Measurements from ENCODE around the gene NOMO2.
"Not testable (repeated sequence)": the region's sequence is repeated elsewhere in the genome, so short reads cannot be mapped to it uniquely, and the experiment has no call there.

DNA sequence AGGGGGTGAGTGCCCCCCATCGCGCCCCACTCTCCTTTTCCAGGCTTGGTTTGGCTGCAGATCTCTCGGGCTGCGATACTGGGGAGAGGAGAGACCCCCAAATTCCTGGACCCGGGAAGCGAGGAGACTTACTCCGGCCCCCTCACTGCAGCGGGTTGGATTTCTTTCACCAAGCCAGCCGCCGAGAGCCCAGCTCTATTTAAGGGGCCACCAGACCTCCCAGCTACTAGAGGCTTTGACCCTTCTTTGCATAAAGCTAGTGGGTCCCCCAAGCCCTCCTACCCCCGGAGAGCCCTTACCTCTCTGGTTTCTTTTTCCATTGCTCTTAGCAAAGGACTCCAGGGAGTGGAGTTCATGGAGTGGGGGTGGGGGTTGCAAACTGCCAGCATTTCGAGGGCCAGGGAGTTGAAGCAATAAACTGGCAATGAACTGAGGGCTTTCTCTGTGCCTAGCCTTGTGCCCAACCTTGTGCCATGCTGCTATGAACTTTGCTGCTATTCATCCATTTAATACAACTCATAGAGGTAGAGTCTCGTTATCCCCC, 9.5 kb upstream of the NOMO2 start:
- not testable (repeated sequence) for TF ChIP-seq SP1 (CRISPR knock-in tag; conservative IDR thresholded peaks at IDR 0.05); NR1H2 (CRISPR knock-in tag; IDR thresholded peaks at IDR 0.05); ETV6 (CRISPR knock-in tag; IDR thresholded peaks at IDR 0.05); CTCF (IDR thresholded peaks at IDR 0.05); NFYB (CRISPR knock-in tag; conservative IDR thresholded peaks at IDR 0.05; ENCODE audit: low read depth); ATF6 (CRISPR knock-in tag; IDR thresholded peaks at IDR 0.05); GRHL2 (CRISPR knock-in tag; IDR thresholded peaks at IDR 0.05; ENCODE audit: insufficient replicate concordance, severe bottlenecking)

Data from WTC11 (cell line).